NCI-H1417 (cell line): ENCODE data around the gene TDRKH.
"Not testable (repeated sequence)": the region's sequence is repeated elsewhere in the genome, so short reads cannot be mapped to it uniquely, and the experiment has no call there.

Experiments
- DNase-seq, 3 experiments: peaks; one replicate each; lab custom pipeline; 2025; lab: John Stamatoyannopoulos, UW

The TDRKH gene

GRCh38 chr1:151762941-151763921 is 27.1 kb downstream of the TDRKH start, which contains the start of gene MRPL9:
Gene MRPL9, minus strand, starts transcription at chr1:151763496. Its CDS starts 17 bp downstream, at chr1:151763479.
- DNase-seq, result peak; percentile 83 to 91 (median 88)

- DNase-seq, result no peak
Measured at GRCh38 chr1:151760597-151761385, 29.5 kb downstream of the TDRKH start.

- DNase-seq, result no peak
Measured at GRCh38 chr1:151759241-151759640, 31.1 kb downstream of the TDRKH start.

- DNase-seq, result no peak
Measured at GRCh38 chr1:151756291-151756690, 34.0 kb downstream of the TDRKH start.

GRCh38 chr1:151741516-151741915 is 48.8 kb downstream of the TDRKH start:
- DNase-seq, result no peak

GRCh38 chr1:151739590-151740355 is 50.5 kb downstream of the TDRKH start:
- DNase-seq, result peak in 1 of 3 experiments; percentile 21

- no peak for DNase-seq
Measured at GRCh38 chr1:151737479-151737878, 52.8 kb downstream of the TDRKH start.

- DNase-seq, result no peak
Measured at GRCh38 chr1:151737026-151737425, 53.3 kb downstream of the TDRKH start.

GRCh38 chr1:151733995-151734394 is 56.3 kb downstream of the TDRKH start:
- DNase-seq, result not testable (repeated sequence)

- DNase-seq, result no peak
Measured at GRCh38 chr1:151733126-151733525, 57.2 kb downstream of the TDRKH start.

GRCh38 chr1:151729966-151730291 is 60.4 kb downstream of the TDRKH start:
- DNase-seq, result peak in 1 of 3 experiments; percentile 19

GRCh38 chr1:151729157-151729965 is 60.9 kb downstream of the TDRKH start:
- no peak for DNase-seq

- peak in 1 of 3 experiments; percentile 28 for DNase-seq
Measured at GRCh38 chr1:151728151-151729054, 61.9 kb downstream of the TDRKH start.

- DNase-seq, result no peak
Measured at GRCh38 chr1:151723726-151724370, 66.5 kb downstream of the TDRKH start.
